DMS153 (cell line): ENCODE measurements around the gene PRF1.

ENCODE experiments used
- DNase-seq: peaks from one replicate; lab custom pipeline; 2025; lab: John Stamatoyannopoulos, UW

PRF1 gene

DNA sequence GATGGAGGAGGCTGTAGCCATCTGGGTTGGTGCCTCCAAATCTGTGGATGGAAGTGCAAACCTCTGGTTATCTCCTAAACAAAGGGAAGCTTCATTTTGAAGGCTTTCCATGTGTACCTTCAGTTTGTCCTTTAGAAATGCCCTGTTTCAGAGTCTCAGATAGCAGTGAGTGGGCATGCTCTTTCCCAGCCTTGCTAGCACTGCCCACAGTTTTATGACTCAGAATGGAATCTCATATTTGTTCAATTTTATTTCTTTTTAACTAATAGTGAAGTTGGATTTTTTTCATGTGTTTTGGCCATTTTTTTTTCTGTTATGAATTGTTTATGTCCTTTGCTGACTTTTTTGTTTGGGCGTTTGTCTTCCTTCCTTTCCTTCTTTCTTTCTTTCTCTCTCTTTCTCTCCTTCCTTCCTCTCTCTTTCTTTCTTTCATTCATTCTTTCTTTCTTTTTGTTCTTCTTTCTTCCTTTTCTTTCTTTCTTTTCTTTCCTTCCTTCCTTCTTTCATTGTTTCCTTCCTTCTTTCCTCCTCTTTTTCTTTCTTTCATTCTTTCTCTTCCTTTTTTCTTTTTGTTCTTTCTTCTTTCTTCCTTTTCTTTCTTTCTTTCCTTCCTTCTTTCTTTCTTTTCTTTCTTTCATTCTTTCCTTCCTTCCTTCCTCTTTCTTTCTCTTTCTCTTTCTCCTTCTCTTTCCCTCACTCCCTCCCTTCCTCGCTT, 25.6 kb downstream of the PRF1 start:
- no peak for DNase-seq

GRCh38 chr10:70575874-70576802, 26.4 kb downstream of the PRF1 start:
- peak; percentile 85 for DNase-seq

GRCh38 chr10:70575486-70575873, 27.1 kb downstream of the PRF1 start:
- peak; percentile 45 for DNase-seq

GRCh38 chr10:70573599-70574506, 28.7 kb downstream of the PRF1 start:
- DNase-seq = no peak

DNA sequence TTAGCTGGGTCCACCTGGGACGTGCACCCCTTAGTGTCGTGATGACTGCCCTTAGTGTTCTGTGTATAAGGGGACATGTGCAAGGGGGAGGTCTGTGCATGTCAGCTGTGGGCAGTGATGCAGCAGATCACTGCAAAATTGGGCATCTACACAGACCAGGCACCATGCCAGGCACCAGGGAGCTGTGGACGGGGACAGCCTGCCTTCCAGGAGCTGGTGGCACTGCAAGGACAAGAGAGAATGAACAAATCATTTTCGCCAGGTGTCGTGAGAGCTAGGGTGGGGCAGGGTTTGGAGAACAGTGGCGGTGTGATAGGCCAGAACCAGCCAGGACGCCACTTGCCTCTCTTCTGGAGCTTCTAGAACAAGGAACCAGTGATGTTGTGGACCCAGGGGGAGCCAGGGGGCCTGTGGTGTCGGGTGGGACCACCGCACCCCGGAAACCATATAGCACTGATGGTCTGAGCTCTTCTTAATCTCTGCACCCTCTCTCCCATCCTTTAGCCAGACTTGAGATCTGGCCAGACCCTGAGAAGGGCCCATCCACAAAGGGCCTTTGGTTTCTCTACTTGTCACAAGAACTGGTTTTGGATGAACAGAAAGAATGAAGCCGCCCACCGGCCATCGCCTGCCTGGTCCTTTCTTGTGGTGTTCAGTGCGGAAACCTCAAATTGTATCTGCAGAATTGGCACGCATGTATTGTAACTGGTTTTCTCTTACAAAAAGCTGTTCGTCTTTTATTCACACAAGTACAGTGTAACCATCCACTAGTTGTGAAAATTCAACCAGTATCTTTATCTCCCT, 30.7 kb downstream of the PRF1 start:
- DNase-seq = no peak

DNA sequence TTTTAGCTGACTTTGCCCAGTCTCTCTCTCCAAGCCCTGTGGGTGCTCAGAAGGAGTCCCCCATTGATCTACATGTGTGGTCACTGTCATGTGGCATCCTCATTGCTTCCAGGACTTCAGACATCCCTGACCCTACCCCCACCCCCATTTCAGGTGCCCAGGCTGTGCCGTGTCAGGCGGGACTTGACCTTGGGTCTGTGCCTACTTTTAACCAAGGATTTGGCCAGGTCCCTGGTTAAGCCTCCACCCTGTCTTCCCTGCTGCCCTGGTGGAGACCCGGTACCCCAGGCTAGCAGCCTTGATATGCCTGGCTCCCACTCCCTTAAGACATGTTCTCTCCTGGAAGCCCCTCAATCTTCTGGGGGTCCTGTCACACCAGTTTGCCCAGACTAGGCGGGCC, 31.3 kb downstream of the PRF1 start:
- DNase-seq = no peak

DNA sequence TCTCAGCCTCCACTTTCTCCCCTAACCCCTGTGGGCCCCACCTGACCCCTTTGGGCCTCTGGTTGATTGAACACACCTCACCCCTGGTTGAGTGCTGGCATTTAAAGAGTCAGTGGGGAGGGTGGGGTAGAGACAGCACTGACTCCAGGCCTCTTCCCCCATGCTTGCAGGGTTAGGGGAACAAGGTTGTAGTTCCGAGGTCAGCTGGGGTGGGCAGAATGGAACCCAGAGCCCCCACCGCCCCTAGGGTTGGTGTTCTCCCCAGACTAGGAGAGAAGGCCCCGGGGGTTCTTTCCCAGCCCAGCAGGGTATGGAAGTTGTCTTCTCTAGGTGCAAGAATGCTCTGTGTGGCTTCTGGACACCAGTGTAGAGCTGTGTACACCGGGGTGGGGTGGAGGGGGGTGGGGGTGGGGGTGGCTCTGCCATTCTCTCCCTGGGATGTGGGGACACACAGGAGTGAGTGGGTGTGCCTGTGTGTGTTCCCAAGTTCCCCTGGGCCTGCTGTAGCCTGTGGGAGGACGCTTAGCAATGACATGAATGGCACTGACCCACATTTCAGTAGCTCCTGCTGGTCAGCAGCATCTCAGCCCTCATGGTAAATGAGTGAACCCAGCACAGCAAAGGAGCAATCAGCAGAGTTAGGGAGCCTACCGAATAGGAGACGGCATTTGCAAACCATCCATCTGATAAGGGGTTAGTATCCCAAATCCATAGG, 33.6 kb downstream of the PRF1 start:
- DNase-seq = no peak

- DNase-seq = no peak
Observed at GRCh38 chr10:70568113-70568512, 34.4 kb downstream of the PRF1 start.

- no peak for DNase-seq
Observed at GRCh38 chr10:70567603-70568002, 34.9 kb downstream of the PRF1 start.

GRCh38 chr10:70566515-70567290, 35.8 kb downstream of the PRF1 start:
- no peak for DNase-seq

DNA sequence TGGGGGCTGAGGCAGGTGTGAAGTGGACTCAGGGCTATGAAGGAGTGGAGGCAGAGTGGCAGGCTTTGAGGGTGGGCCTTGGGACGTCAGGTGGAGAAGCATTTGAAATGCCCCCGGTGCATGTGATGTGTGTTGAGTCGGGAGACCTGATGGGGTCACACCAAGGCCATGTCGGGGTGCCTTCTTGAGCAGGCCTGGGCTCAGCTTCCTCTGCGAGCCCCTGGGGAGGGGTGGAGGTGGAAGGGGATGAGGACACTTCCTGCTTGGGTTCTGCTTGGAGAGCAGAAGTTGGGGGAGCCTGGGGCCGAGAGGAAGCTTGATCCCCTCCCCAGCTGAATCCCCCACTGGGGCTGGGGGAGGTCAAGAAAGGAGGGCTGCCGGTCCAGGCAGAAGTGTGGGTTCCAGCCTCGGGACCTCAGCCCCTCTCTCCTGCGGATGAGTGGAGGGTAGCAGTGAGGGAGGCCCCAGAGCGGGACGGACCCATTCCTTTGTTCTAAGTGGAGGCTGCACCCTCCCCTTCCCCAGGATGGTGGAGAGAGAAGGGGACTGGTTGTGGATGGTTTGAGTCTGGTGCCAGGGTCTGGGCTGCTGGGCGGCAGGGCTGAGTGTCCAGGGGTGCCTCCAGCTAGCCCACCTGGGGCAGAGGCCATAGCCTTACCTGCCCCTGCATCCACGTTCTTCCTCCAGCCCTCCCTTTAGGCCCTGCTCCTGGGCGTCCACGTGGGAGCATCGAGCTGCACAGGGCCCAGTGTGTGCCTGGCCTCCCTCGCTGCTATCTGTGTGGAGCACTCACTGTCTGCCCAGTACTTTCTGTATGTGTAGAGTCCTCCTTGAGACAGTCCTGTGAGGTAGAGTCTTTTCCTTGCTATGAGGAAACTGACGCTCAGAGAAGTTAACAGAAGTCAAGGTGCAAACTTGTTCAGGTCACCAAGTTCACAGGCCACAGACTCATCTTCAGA, 36.7 kb downstream of the PRF1 start:
- no peak for DNase-seq

DNA sequence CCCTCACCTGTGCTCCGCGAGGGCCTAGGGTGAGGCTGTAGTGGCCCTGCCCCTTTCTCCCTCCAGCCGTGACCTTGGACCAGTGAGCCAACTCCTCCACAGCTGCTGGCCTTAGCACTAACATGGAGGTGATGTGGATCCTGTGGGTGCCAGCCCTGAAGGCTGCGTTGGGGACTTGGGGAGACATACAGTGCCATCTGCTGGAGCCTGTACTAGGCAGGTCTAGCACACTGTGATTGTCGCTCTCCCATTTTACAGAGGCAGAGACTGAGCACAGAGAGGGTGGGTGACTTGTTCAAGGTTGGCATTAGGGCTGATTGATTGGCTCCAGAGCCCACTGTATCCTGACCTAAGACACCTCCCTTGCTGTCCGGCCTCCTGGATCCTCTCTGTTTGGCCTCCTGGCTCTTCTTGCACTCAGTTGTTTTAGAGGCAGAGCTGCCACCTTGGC, 37.6 kb downstream of the PRF1 start:
- no peak for DNase-seq

- DNase-seq = no peak
Observed at GRCh38 chr10:70564113-70564725, 38.3 kb downstream of the PRF1 start.

DNA sequence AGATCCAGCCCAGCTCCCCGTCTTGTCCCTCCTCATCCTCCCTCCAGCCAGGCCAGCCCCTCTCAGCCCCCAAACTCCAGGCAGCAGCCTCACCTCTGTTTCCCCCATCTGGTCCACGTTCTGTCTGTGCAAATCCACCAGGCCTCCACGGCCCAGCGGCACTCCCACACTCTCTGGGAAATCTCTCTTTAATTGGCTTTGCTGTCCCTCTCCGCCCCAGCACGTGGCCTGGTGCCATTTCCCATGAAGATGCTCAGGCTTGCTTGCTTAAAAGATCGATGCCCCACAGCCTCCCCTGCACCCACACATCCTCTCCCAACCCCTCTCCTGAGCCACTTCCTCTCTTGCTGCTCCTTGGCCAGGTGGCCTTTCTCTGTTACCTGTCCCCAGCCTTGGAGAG, 39.3 kb downstream of the PRF1 start:
- no peak for DNase-seq

DNA sequence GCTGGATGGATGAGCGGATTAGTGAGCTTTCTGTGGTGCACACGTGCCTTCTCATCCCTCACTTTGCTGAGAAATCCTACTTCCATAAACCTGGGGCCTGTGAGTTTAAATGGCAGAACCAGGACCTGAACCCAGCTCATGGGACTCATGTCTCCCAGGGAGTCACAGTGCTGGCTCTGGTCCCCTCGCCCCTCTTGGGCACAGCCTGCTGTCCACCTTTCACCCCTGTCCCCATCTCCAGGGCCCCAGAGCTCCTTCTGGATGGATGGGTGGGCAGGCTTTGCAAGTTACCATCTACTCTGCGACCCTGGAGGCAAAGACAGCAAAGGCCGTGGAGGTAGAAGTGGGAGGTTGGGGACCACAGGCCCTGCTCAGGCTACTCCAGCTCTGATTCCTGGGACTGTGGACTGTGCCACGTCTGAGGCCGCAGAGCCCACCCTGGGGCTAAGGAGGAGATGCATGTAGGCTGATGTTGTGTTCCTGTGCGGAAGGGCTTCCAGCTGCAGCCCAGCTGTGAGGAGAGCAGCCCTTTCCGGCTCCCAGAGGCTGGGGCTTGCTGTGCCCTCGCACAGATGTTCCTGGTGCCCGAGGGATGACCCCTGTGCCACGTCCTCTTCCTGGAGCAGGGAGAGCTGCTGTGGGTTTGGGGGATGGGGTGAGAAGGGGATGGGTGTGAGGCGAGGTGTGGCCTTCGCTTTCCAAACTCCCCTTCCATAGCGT, 40.3 kb downstream of the PRF1 start:
- DNase-seq = no peak

- DNase-seq = no peak
Observed at GRCh38 chr10:70561558-70561957, 41.0 kb downstream of the PRF1 start.

DNA sequence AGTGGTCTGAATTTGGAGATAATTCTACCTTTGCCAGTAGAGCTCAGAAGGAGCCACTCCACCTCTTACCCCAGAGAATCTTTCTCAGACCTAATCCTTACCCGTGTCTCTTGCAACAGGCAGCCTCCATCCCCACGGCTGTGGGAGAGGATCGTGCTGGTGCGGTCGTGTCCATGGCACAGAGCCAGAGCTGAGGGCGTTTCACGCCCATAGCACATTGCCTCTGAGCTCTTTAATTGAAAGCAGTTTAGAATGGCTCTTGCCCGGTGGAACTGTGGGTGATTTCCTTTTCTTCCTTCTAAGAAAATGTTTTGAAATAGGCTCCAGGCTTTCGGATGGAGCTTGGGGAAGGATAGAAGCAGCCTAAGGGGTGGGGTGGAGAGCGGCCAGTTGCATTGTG, 41.5 kb downstream of the PRF1 start:
- no peak for DNase-seq

- DNase-seq = no peak
Observed at GRCh38 chr10:70560511-70560941, 42.0 kb downstream of the PRF1 start.
